Pons (tissue), 1 donor: Measurements from ENCODE around the gene SLC40A1.

Experiments used
- DNase-seq: peaks from one replicate; pipeline ENCODE4 v3.0.0-alpha.2; 2016; ENCODE audit warnings: low spot score

SLC40A1 gene

GRCh38 chr2:189512879-189513278 is 67.7 kb downstream of the SLC40A1 start:
- no peak for DNase-seq

- no peak for DNase-seq
Measured at GRCh38 chr2:189511960-189512319, 68.6 kb downstream of the SLC40A1 start.

- no peak for DNase-seq
Measured at GRCh38 chr2:189511210-189511959, 69.2 kb downstream of the SLC40A1 start.
